ENCODE measurements around the gene TBC1D16.
"Not testable (repeated sequence)": the region's sequence is repeated elsewhere in the genome, so short reads cannot be mapped to it uniquely, and the experiment has no call there.

The TBC1D16 gene

GRCh38 chr17:80002070-80002641 lies 33.5 kb downstream of the TBC1D16 start:
- FAIRE-seq, result no peak

- no peak for FAIRE-seq
Observed at GRCh38 chr17:80000981-80001775, 34.5 kb downstream of the TBC1D16 start.

- FAIRE-seq, result no peak
Observed at GRCh38 chr17:80000136-80000535, 35.5 kb downstream of the TBC1D16 start.

GRCh38 chr17:79997011-79997660 lies 38.5 kb downstream of the TBC1D16 start:
- FAIRE-seq, result no peak

- FAIRE-seq, result no peak
Observed at GRCh38 chr17:79996291-79996690, 39.4 kb downstream of the TBC1D16 start.

GRCh38 chr17:79995696-79996095 lies 40.0 kb downstream of the TBC1D16 start:
- no peak for FAIRE-seq

- FAIRE-seq, result no peak
Observed at GRCh38 chr17:79994602-79995001, 41.1 kb downstream of the TBC1D16 start.

- not testable (repeated sequence) for FAIRE-seq
Observed at GRCh38 chr17:79994228-79994569, 41.5 kb downstream of the TBC1D16 start.

GRCh38 chr17:79993390-79994227 lies 42.1 kb downstream of the TBC1D16 start:
- no peak for FAIRE-seq

- no peak for FAIRE-seq
Observed at GRCh38 chr17:79992649-79993389, 42.9 kb downstream of the TBC1D16 start.

- FAIRE-seq, result no peak
Observed at GRCh38 chr17:79991924-79992648, 43.6 kb downstream of the TBC1D16 start.

GRCh38 chr17:79991140-79991923 lies 44.3 kb downstream of the TBC1D16 start:
- FAIRE-seq, result no peak

GRCh38 chr17:79990704-79991103 lies 45.0 kb downstream of the TBC1D16 start:
- no peak for FAIRE-seq

- no peak for FAIRE-seq
Observed at GRCh38 chr17:79990051-79990592, 45.5 kb downstream of the TBC1D16 start.

- no peak for FAIRE-seq
Observed at GRCh38 chr17:79989106-79989835, 46.4 kb downstream of the TBC1D16 start.

GRCh38 chr17:79988185-79988971 lies 47.3 kb downstream of the TBC1D16 start:
- no peak for FAIRE-seq

GRCh38 chr17:79987935-79988184 lies 47.8 kb downstream of the TBC1D16 start:
- FAIRE-seq, result no peak

- no peak for FAIRE-seq
Observed at GRCh38 chr17:79987187-79987934, 48.3 kb downstream of the TBC1D16 start.
